ENCODE data around the gene OR9A2. TPM values are rescaled to one million over a fixed set of nuclear protein-coding genes. Genes with fewer than 3 reads are reported as not detected.

The OR9A2 gene
- total RNA-seq, 1 donor = not detected

DNA sequence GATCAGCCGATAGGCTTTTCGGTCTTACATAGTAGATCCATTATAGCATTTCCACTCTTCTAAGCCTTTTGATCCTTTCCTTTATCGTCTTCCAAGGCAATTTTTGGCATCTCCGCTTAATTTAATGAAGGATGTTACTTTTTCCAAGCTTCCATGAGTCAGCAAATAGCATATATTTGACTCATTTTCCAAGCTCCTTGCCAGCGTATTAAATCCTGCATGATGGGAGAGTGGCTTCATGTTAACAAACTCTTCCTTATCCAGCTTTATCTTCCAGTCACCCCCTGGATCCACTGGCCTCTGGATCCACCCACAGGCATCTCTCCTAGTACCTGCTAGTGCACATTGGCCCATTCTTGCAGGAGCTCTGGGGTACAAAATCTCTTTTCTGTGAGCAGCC, 13.0 kb downstream of the OR9A2 start:
- no peak for TF ChIP-seq CTCF (IDR thresholded peaks at IDR 0.05; ENCODE audit: insufficient read depth, low read length)
- no peak overlapping the region for H3K4me3 ChIP-seq (ENCODE audit: low read depth, low read length)
- DNase-seq (ENCODE audit: low read depth) = peak; percentile 92

DNA sequence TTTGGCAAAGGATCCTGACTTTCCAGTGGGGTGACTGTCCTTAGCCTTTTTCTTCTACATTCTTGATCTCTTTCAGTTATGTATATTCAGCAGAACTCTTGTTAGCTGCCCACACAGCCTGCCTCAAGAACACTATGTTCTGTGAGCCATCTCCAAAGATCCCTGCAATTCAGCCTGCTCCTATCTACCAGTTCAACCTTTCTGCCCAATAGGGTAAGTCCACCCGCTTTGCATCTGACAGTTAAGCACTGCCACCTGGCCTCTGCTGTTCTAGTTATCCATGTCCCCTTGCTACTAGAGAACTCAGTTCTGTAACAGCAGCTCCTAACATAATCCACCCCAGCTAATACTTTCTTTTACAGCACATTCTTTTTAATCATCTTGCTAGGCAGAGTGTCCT, 13.5 kb downstream of the OR9A2 start:
- no peak for DNase-seq (ENCODE audit: low read depth)
- TF ChIP-seq CTCF (IDR thresholded peaks at IDR 0.05; ENCODE audit: insufficient read depth, low read length) = no peak
- no peak overlapping the region for H3K4me3 ChIP-seq (ENCODE audit: low read depth, low read length)

- no peak overlapping the region for H3K4me3 ChIP-seq (ENCODE audit: low read depth, low read length)
- DNase-seq (ENCODE audit: low read depth) = no peak
- TF ChIP-seq CTCF (IDR thresholded peaks at IDR 0.05; ENCODE audit: insufficient read depth, low read length) = no peak
Measured at GRCh38 chr7:143012409-143012808, 14.5 kb downstream of the OR9A2 start.

DNA sequence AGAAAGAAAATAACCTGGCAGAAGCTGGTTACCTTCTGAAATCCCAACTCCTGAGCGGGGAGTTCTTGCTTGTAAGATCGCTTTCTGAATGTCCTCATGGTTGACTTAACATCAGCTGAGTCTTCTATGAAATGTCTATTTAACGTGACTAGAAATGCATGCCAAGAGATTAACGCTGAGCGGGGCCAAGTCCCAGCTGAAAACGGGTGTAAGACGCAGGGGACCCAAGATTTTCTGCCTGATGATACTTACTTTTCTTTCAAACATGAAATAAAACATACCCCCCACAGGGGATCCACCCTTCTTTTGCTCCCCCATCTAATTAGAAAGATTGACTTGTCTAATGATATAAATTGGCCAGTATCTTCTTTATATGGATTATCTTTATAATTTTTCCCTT, 14.9 kb downstream of the OR9A2 start:
- H3K4me3 ChIP-seq (ENCODE audit: low read depth, low read length) = no peak overlapping the region
- no peak for TF ChIP-seq CTCF (IDR thresholded peaks at IDR 0.05; ENCODE audit: insufficient read depth, low read length)
- no peak for DNase-seq (ENCODE audit: low read depth)

GRCh38 chr7:143008007-143008901, 18.7 kb downstream of the OR9A2 start:
- H3K4me3 ChIP-seq (ENCODE audit: low read depth, low read length) = no peak overlapping the region
- TF ChIP-seq CTCF (IDR thresholded peaks at IDR 0.05; ENCODE audit: insufficient read depth, low read length) = peak; percentile 94
- peak; percentile 72 for DNase-seq (ENCODE audit: low read depth)

DNA sequence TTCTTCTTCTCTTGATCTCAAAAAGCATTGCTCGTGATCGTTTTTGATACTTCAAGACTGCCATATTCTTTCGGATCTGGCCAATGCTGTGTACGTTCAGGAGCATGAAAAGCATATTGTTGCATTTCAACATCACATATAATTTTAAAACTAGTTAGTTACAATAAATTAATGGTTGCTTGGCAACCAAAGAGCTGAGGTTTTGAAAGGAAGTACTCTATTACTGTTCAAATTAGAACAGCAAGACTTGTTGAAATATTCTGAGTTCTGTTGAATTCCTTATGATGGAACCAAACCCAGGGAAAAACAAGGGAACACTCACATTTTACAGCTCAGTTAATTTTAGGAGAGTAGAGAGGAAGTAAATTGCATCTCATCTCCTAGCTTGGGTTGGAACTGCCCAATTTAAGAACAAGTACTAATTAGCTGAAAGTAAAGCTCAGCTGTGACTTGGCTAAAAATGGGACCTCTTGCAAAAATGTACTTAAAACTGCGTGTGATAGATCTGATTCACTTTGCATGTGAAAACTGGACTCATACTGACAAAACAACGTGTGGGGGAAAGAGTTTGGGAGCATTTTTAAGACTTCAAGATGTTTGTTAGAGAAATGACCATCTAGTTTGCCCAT, 21.2 kb downstream of the OR9A2 start:
- no peak for DNase-seq (ENCODE audit: low read depth)
- H3K4me3 ChIP-seq (ENCODE audit: low read depth, low read length) = no peak overlapping the region
- TF ChIP-seq CTCF (IDR thresholded peaks at IDR 0.05; ENCODE audit: insufficient read depth, low read length) = no peak

All from fibroblast of the aortic adventitia (primary cell).